Skeletal muscle tissue (tissue), 4 donors: ENCODE results near the gene SST. TPM values are rescaled to one million over a fixed set of nuclear protein-coding genes. Genes with fewer than 3 reads are reported as not detected.
"Not testable (repeated sequence)": the region's sequence is repeated elsewhere in the genome, so short reads cannot be mapped to it uniquely, and the experiment has no call there.

Experiments used
- H3K27ac ChIP-seq: one replicate; pipeline ENCODE4 v1.7.0; 2013; ENCODE audit warnings: mild to moderate bottlenecking, low read depth, low read length, inconsistent platforms
- H3K27me3 ChIP-seq, 3 donors: one replicate each; pipeline ENCODE4 v1.7.0; 2013; ENCODE audit warnings: low read length in 3 of 3; ENCODE audit not compliant: control insufficient read depth in 3 of 3, insufficient read depth in 3 of 3
- H3K36me3 ChIP-seq, 3 donors: one replicate each; pipeline ENCODE4 v1.7.0; 2013; ENCODE audit warnings: low read length in 3 of 3; ENCODE audit not compliant: control insufficient read depth in 3 of 3, insufficient read depth in 3 of 3
- H3K4me1 ChIP-seq, 3 donors: one replicate each; pipeline ENCODE4 v1.7.0; 2013; ENCODE audit warnings: low read length in 3 of 3, mild to moderate bottlenecking in 3 of 3; ENCODE audit not compliant: control insufficient read depth in 3 of 3, insufficient read depth in 3 of 3
- H3K4me3 ChIP-seq, 3 donors: one replicate each; pipeline ENCODE4 v1.7.0; 2013; ENCODE audit warnings: low read length in 3 of 3
- H3K9ac ChIP-seq, 3 donors: one replicate each; pipeline ENCODE4 v1.7.0; 2013; ENCODE audit warnings: low read length in 3 of 3, mild to moderate bottlenecking in 3 of 3, moderate library complexity in 2 of 3, low read depth in 1 of 3
- H3K9me3 ChIP-seq, 3 donors: one replicate each; pipeline ENCODE4 v1.7.0; 2013; ENCODE audit warnings: low read length in 3 of 3; ENCODE audit not compliant: control insufficient read depth in 3 of 3
- total RNA-seq: library from RNA; depleted of rRNA; stranded (reverse); fragments of >200 nt; gene quantifications from one replicate; pipeline ENCODE4 v1.2.3, GENCODE V29; 2014
- donor health status: Osteomylitis.

Gene SST
- total RNA-seq, 1 donor from 2014 or later: not detected

- no peak overlapping the region for H3K9ac ChIP-seq
- no peak overlapping the region for H3K27ac ChIP-seq
- peaks cover 0 to 2% (median 0%) of the 10 kb centered on the region in 3 donors for H3K9me3 ChIP-seq
- no peaks in the 10 kb centered on the region for H3K27me3 ChIP-seq
- H3K36me3 ChIP-seq: no peaks in the 10 kb centered on the region
- H3K4me1 ChIP-seq: no peaks in the 10 kb centered on the region
- no peak overlapping the region for H3K4me3 ChIP-seq
Measured at GRCh38 chr3:187685948-187686347, 15.8 kb upstream of the SST start.

GRCh38 chr3:187684880-187685279 lies 14.7 kb upstream of the SST start:
- Histone ChIP-seq H3K4me1 (no peaks in the 10 kb centered on the region), H3K4me3 (no peak overlapping the region), H3K36me3 (no peaks in the 10 kb centered on the region), H3K9ac (no peak overlapping the region), H3K9me3 (peaks cover 0 to 2% (median 0%) of the 10 kb centered on the region in 3 donors), H3K27ac (no peak overlapping the region), H3K27me3 (no peaks in the 10 kb centered on the region)

GRCh38 chr3:187684444-187684843 lies 14.2 kb upstream of the SST start:
- Histone ChIP-seq H3K4me1 (no peaks in the 10 kb centered on the region), H3K9ac (no peak overlapping the region), H3K4me3 (no peak overlapping the region), H3K27ac (no peak overlapping the region), H3K9me3 (peaks cover 0 to 2% (median 0%) of the 10 kb centered on the region in 3 donors), H3K27me3 (no peaks in the 10 kb centered on the region), H3K36me3 (no peaks in the 10 kb centered on the region)

- H3K9me3 ChIP-seq, H3K4me3 ChIP-seq, H3K27me3 ChIP-seq, H3K27ac ChIP-seq, H3K9ac ChIP-seq, H3K36me3 ChIP-seq, H3K4me1 ChIP-seq: not testable (repeated sequence)
Measured at GRCh38 chr3:187681756-187682155, 11.6 kb upstream of the SST start.

GRCh38 chr3:187679638-187680396 lies 9.6 kb upstream of the SST start:
- Histone ChIP-seq H3K9me3 (no peaks in the 10 kb centered on the region), H3K4me3 (no peak overlapping the region), H3K4me1 (peaks cover 0 to 3% (median 0%) of the 10 kb centered on the region in 3 donors), H3K36me3 (no peaks in the 10 kb centered on the region), H3K27ac (no peak overlapping the region), H3K9ac (no peak overlapping the region), H3K27me3 (no peaks in the 10 kb centered on the region)

GRCh38 chr3:187678726-187679268 lies 8.6 kb upstream of the SST start:
- Histone ChIP-seq H3K9ac (no peak overlapping the region), H3K27ac (no peak overlapping the region), H3K4me1 (peaks cover 0 to 3% (median 0%) of the 10 kb centered on the region in 3 donors), H3K36me3 (no peaks in the 10 kb centered on the region), H3K9me3 (no peaks in the 10 kb centered on the region), H3K4me3 (no peak overlapping the region), H3K27me3 (peaks cover 0 to 4% (median 0%) of the 10 kb centered on the region in 3 donors)

- Histone ChIP-seq H3K36me3 (no peaks in the 10 kb centered on the region), H3K27me3 (peaks cover 4 to 10% (median 5%) of the 10 kb centered on the region in 3 donors), H3K9ac (no peak overlapping the region), H3K9me3 (no peaks in the 10 kb centered on the region), H3K4me3 (no peak overlapping the region), H3K4me1 (peaks cover 0 to 3% (median 0%) of the 10 kb centered on the region in 3 donors), H3K27ac (no peak overlapping the region)
Measured at GRCh38 chr3:187677604-187678003, 7.4 kb upstream of the SST start.

- no peak overlapping the region for H3K27ac ChIP-seq
- H3K4me1 ChIP-seq: no peaks in the 10 kb centered on the region
- no peak overlapping the region for H3K9ac ChIP-seq
- no peak overlapping the region for H3K4me3 ChIP-seq
- H3K27me3 ChIP-seq: peaks cover 28 to 29% (median 28%) of the 10 kb centered on the region in 3 donors
- no peaks in the 10 kb centered on the region for H3K36me3 ChIP-seq
- H3K9me3 ChIP-seq: no peaks in the 10 kb centered on the region
Measured at GRCh38 chr3:187673012-187673411, 2.8 kb upstream of the SST start.

GRCh38 chr3:187667526-187667925 lies 2.7 kb downstream of the SST start:
- H3K36me3 ChIP-seq: no peaks in the 10 kb centered on the region
- H3K9me3 ChIP-seq: no peaks in the 10 kb centered on the region
- no peak overlapping the region for H3K27ac ChIP-seq
- H3K27me3 ChIP-seq: peaks cover 18 to 25% (median 23%) of the 10 kb centered on the region in 3 donors
- H3K9ac ChIP-seq: no peak overlapping the region
- H3K4me1 ChIP-seq: no peaks in the 10 kb centered on the region
- H3K4me3 ChIP-seq: no peak overlapping the region

- Histone ChIP-seq H3K4me3 (no peak overlapping the region), H3K36me3 (no peaks in the 10 kb centered on the region), H3K4me1 (no peaks in the 10 kb centered on the region), H3K27ac (no peak overlapping the region), H3K9me3 (no peaks in the 10 kb centered on the region), H3K27me3 (peaks cover 4 to 14% (median 12%) of the 10 kb centered on the region in 3 donors), H3K9ac (no peak overlapping the region)
Measured at GRCh38 chr3:187665764-187666402, 4.3 kb downstream of the SST start.
